Stimulated activated CD4-positive, alpha-beta T cell treated with anti-CD3 and anti-CD28 coated beads, Interleukin-4, amount 100 ng/mL, for 24 hours (primary cell): Measurements from ENCODE around the gene ACTRT2.

ENCODE experiments used
- DNase-seq: peaks from one replicate; pipeline ENCODE4 v3.0.0-alpha.2; 2020

The ACTRT2 gene

DNA sequence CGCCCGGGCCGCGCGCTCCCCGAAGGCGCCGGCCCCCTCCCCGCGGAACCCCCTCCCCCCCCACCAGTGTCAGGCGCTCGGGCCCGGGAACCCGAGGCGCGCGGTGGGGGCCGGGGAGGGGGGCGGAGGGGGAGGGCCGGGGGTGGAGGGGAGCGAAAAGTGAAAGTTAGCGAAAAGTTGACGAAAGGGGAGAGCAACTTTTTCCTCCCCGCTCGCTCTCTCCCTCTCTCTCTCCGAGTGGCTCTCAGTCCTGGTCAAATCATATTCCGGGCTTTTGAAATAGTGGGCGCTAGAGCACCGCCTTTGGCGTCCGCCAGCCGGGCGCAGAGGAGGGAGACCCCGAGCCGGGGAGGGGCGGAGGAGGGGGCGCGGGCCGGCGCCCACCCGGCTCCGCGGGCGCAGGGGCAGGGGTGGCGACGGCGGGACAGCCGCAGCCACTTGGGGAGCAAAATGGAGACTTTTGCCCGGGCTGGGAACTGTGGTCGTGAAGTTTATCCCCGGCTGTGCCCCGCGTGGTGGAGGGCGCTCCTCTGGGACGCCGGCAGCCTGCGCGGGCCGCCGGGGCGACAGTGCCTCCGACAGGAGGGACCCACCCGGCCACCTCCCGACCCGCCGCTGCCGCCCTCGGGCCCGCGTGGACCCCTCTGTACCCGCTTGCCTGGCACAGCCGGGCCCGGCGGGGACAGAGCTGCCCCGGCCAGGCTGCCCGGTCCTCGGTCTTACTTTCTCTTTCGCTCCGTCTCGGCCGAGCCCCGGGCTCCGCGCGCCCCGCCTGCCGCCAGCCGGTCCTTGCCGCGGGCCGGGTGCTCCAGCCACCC is 48.4 kb downstream of the ACTRT2 start:
- DNase-seq = no peak

DNA sequence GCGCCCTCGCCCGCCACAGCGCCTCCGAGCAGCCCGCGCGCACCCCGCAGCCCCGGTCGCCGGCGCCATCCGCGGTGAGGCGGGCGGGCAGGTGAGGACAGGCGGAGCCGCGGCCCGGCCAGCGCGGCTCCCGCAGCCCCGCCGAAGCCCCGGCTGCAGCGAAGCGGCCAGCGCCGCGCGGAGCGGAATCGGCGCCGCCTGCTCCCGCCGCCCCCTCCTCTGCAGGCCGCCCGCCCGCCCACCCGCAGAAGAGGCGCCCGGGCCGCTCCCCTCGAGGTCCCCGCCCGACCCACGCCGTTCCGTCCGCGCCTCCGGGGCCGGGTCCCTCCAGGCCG is 49.0 kb downstream of the ACTRT2 start:
- no peak for DNase-seq

DNA sequence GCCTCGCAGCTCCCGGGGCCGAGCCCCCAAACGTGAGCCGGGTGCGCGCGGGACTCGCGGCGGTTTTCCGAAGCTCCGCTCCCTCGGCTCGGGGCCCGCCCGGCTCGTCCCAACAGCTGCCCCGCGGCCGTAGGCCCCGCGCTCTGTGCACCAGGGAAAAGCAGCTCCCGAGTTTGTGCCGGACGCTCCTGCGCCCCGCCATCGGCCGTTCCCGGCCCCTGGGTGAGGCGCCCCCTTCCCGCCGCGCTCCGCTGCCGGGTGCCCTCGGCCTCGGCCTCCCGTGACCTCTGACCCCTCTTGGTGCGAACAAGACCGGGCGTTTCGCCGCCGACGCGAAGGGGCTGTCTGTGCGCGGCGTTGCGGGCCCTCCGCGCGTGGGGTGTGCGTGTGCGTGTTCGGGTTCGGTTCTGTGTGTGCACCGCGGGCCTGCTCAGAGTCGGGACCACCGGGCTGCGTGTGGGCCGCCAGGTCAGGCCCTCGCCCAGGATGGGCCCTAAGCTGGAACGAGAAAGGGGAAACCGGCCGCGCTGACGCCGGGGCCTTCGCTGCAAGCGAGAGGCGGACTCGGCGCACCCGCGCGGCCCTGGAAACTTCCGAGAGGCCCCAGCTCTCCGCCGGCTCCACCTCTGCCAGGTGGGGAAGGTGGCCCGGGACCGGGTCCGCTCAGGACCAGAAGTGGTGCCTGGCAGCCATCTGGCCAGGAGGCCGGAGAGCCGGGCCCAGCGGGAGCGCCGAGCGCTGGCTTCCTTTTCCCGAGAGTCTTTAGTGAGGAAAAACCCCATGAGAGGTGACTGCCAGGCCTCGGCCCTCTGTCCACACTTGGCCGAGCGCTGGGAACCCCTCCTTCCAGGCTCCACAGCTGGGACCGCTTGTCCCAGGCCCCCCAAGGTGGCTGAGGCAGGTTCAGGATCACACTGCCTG is 49.6 kb downstream of the ACTRT2 start:
- DNase-seq = no peak

DNA sequence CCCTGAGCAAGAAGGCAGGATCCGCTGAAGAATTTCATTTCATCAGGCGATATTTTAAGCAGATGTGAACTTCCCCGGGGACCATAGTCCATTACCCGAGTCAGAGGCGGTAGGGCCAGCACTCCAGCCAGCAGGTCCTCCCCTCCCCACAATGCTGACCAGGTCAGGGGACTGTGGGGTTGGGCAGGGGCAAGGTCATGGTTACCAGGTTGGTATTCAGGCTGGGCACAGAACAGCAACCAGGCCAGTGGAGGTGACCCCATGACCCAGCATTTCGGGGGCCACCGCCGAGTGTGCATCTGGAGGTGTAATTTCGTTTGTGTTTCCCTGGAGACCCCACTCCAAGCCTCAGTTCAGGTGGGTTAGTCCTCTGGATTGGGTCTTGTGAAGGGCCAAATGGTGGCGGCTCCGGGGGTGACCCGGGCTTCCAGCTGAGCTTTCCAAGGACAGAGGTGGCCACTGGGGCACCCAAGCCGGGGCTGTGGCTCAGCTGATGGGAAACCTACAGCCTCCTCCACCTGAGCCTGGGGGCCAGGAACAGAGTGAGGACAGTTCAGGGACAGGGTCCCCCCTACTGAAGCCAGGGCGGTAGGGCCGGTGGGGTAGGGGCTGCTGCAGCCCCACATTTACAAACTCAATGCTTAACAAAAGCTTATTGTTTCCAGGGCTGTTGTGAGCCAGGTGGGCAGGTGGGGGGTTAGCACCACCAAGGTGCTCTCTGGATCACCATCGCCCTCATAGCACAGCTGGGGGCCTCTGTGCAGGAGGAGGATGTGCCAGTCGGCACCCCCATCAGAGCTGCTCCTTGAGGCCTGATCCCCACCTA is 50.5 kb downstream of the ACTRT2 start:
- no peak for DNase-seq
